ENCODE measurements around the gene LCLAT1.

Gene LCLAT1

GRCh38 chr2:30422444-30423040, 24.5 kb upstream of the LCLAT1 start:
- no peak for DNase-seq (ENCODE audit: low read depth)

- no peak for DNase-seq (ENCODE audit: low read depth)
Measured at GRCh38 chr2:30424231-30424630, 22.8 kb upstream of the LCLAT1 start.

- DNase-seq (ENCODE audit: low read depth) = peak; percentile 84
Measured at GRCh38 chr2:30425326-30425725, 21.7 kb upstream of the LCLAT1 start.

GRCh38 chr2:30427606-30428347, 19.3 kb upstream of the LCLAT1 start:
- no peak for DNase-seq (ENCODE audit: low read depth)

GRCh38 chr2:30428348-30428662, 18.7 kb upstream of the LCLAT1 start:
- no peak for DNase-seq (ENCODE audit: low read depth)

GRCh38 chr2:30428827-30429461, 18.1 kb upstream of the LCLAT1 start:
- no peak for DNase-seq (ENCODE audit: low read depth)

- peak; percentile 22 for DNase-seq (ENCODE audit: low read depth)
Measured at GRCh38 chr2:30433541-30434299, 13.3 kb upstream of the LCLAT1 start.

- no peak for DNase-seq (ENCODE audit: low read depth)
Measured at GRCh38 chr2:30434708-30435107, 12.3 kb upstream of the LCLAT1 start.

- peak; percentile 34 for DNase-seq (ENCODE audit: low read depth)
Measured at GRCh38 chr2:30436859-30437435, 10.1 kb upstream of the LCLAT1 start.

- no peak for DNase-seq (ENCODE audit: low read depth)
Measured at GRCh38 chr2:30437809-30438548, 9.1 kb upstream of the LCLAT1 start.

- no peak for DNase-seq (ENCODE audit: low read depth)
Measured at GRCh38 chr2:30439296-30439695, 7.8 kb upstream of the LCLAT1 start.

- DNase-seq (ENCODE audit: low read depth) = no peak
Measured at GRCh38 chr2:30439879-30440278, 7.2 kb upstream of the LCLAT1 start.

GRCh38 chr2:30441023-30441422, 6.0 kb upstream of the LCLAT1 start:
- DNase-seq (ENCODE audit: low read depth) = no peak

GRCh38 chr2:30443081-30443480, 4.0 kb upstream of the LCLAT1 start:
- no peak for DNase-seq (ENCODE audit: low read depth)

- DNase-seq (ENCODE audit: low read depth) = peak; percentile 78
Measured at GRCh38 chr2:30444273-30444672, 2.8 kb upstream of the LCLAT1 start.

GRCh38 chr2:30445266-30445821, 1.7 kb upstream of the LCLAT1 start:
- no peak for DNase-seq (ENCODE audit: low read depth)

- no peak for DNase-seq (ENCODE audit: low read depth)
Measured at GRCh38 chr2:30446602-30447148, 371 bp upstream of the LCLAT1 start.

GRCh38 chr2:30448308-30448707, 1.3 kb downstream of the LCLAT1 start:
- no peak for DNase-seq (ENCODE audit: low read depth)

- DNase-seq (ENCODE audit: low read depth) = no peak
Measured at GRCh38 chr2:30448866-30449265, 1.8 kb downstream of the LCLAT1 start.

GRCh38 chr2:30450025-30450424, 3.0 kb downstream of the LCLAT1 start:
- no peak for DNase-seq (ENCODE audit: low read depth)

GRCh38 chr2:30453498-30453897, 6.5 kb downstream of the LCLAT1 start:
- DNase-seq (ENCODE audit: low read depth) = no peak

Measured in fibroblast of gingiva (primary cell).